ENCODE measurements around the gene YBX1. TPM values are rescaled to one million over a fixed set of nuclear protein-coding genes. Genes with fewer than 3 reads are reported as not detected.
"Not testable (repeated sequence)": the region's sequence is repeated elsewhere in the genome, so short reads cannot be mapped to it uniquely, and the experiment has no call there.

Gene YBX1
- total and polyA plus RNA-seq, 7 donors: 878 to 1,545 (median 1,131) TPM

- DNase-seq (peak in 1 of 2 donors; percentile 12), ATAC-seq (no peak)
- no peaks in the 10 kb centered on the region for H3K4me1 ChIP-seq
- no peak overlapping the region for H3K4me3 ChIP-seq
- WGBS, 3 donors: 80 to 89% (median 82%) methylated on average over 10 of the region's 10 CpGs
- TF ChIP-seq CTCF (IDR thresholded peaks at IDR 0.05): no peak
- H3K27me3 ChIP-seq (ENCODE audit: insufficient read depth in 3 of 3, low read length in 2 of 3): no peaks in the 10 kb centered on the region
- H3K9me3 ChIP-seq: no peaks in the 10 kb centered on the region
- H3K36me3 ChIP-seq (ENCODE audit: insufficient read depth in 1 of 2, low read depth in 1 of 2): peaks cover 3 to 61% of the 10 kb centered on the region in 2 donors
- no peak overlapping the region for H3K27ac ChIP-seq
- intact Hi-C loops (cut with DNase I): loop anchor here (5.0 to 10.0 kb wide), 3 partner anchors 171 to 601 kb away; partner anchors contain the start of gene GUCA2B (in 1 of the 2)
Observed at GRCh38 chr1:42748021-42748420, 65.8 kb downstream of the YBX1 start.

- peaks cover 3 to 68% of the 10 kb centered on the region in 2 donors for H3K36me3 ChIP-seq (ENCODE audit: insufficient read depth in 1 of 2, low read depth in 1 of 2)
- intact Hi-C loops (cut with DNase I): loop anchor here (5.0 to 10.0 kb wide), 3 partner anchors 171 to 601 kb away; partner anchors contain the start of gene GUCA2B (in 1 of the 2)
- H3K27me3 ChIP-seq (ENCODE audit: insufficient read depth in 3 of 3, low read length in 2 of 3): no peaks in the 10 kb centered on the region
- TF ChIP-seq CTCF (IDR thresholded peaks at IDR 0.05): no peak
- H3K4me1 ChIP-seq: no peaks in the 10 kb centered on the region
- DNase-seq: no peak
- no peaks in the 10 kb centered on the region for H3K9me3 ChIP-seq
- 81 to 85% (median 82%) methylated on average over 14 of the region's 14 CpGs for WGBS, 3 donors
- no peak for ATAC-seq
- H3K4me3 ChIP-seq: no peak overlapping the region
- H3K27ac ChIP-seq: no peak overlapping the region
Observed at GRCh38 chr1:42748461-42749410, 66.5 kb downstream of the YBX1 start.

GRCh38 chr1:42750041-42750440, 67.8 kb downstream of the YBX1 start:
- no peaks in the 10 kb centered on the region for H3K4me1 ChIP-seq
- TF ChIP-seq CTCF (IDR thresholded peaks at IDR 0.05): no peak
- no peak overlapping the region for H3K4me3 ChIP-seq
- DNase-seq (no peak), ATAC-seq (no peak)
- H3K36me3 ChIP-seq (ENCODE audit: insufficient read depth in 1 of 2, low read depth in 1 of 2): peaks cover 3 to 81% of the 10 kb centered on the region in 2 donors
- H3K27ac ChIP-seq: no peak overlapping the region
- 91 to 95% (median 94%) methylated on average over 12 of the region's 12 CpGs for WGBS, 3 donors
- no peaks in the 10 kb centered on the region for H3K9me3 ChIP-seq
- H3K27me3 ChIP-seq (ENCODE audit: insufficient read depth in 3 of 3, low read length in 2 of 3): no peaks in the 10 kb centered on the region
- intact Hi-C loops (cut with DNase I): loop anchor here in 1 of 2 donors (10.0 kb wide), 1 partner anchor 405 kb away; no protein-coding TSS in a partner anchor

GRCh38 chr1:42751511-42752070, 69.4 kb downstream of the YBX1 start:
- H3K36me3 ChIP-seq (ENCODE audit: insufficient read depth in 1 of 2, low read depth in 1 of 2): peaks cover 7 to 87% of the 10 kb centered on the region in 2 donors
- not testable (repeated sequence) for H3K27ac ChIP-seq; H3K27me3 ChIP-seq (ENCODE audit: insufficient read depth in 3 of 3, low read length in 2 of 3); H3K9me3 ChIP-seq; ATAC-seq; DNase-seq; H3K4me3 ChIP-seq; H3K4me1 ChIP-seq
- 94 to 98% (median 94%) methylated on average over 7 to 8 of the region's 8 CpGs for WGBS, 3 donors
- intact Hi-C loops (cut with DNase I): loop anchor here in 1 of 2 donors (10.0 kb wide), 1 partner anchor 407 kb away; no protein-coding TSS in a partner anchor

- H3K27ac ChIP-seq: no peak overlapping the region
- no peaks in the 10 kb centered on the region for H3K9me3 ChIP-seq
- H3K4me1 ChIP-seq: no peaks in the 10 kb centered on the region
- H3K27me3 ChIP-seq (ENCODE audit: insufficient read depth in 3 of 3, low read length in 2 of 3): no peaks in the 10 kb centered on the region
- no peak for ATAC-seq
- TF ChIP-seq CTCF (IDR thresholded peaks at IDR 0.05): no peak
- WGBS, 3 donors: 93 to 94% (median 94%) methylated on average over 6 of the region's 6 CpGs
- H3K36me3 ChIP-seq (ENCODE audit: insufficient read depth in 1 of 2, low read depth in 1 of 2): peaks cover 11 to 88% of the 10 kb centered on the region in 2 donors
- intact Hi-C loops (cut with DNase I): loop anchor here in 1 of 2 donors (10.0 kb wide), 1 partner anchor 407 kb away; no protein-coding TSS in a partner anchor
- DNase-seq: no peak
- H3K4me3 ChIP-seq: no peak overlapping the region
Observed at GRCh38 chr1:42752284-42752683, 70.1 kb downstream of the YBX1 start.

All from psoas muscle (tissue), 8 donors.